K562 (cell line): ENCODE measurements around the gene HSPA1L. TPM values are rescaled to one million over a fixed set of nuclear protein-coding genes. Genes with fewer than 3 reads are reported as not detected.

Experiments used
- KDM2B ChIP-seq: fragments of 250-450 bp; sonication (Bioruptor Pico); IDR thresholded peaks from 2 replicates; pipeline ENCODE4 v1.8.0; 2021; ENCODE audit warnings: mild to moderate bottlenecking, moderate library complexity
- NEUROD1 ChIP-seq: fragments of 150-350 bp; IDR thresholded peaks from 2 replicates; pipeline ENCODE4 v1.6.1; 2014; ENCODE audit warnings: borderline replicate concordance, low read length, low read depth; ENCODE audit not compliant: partially characterized antibody
- POLR3G ChIP-seq: IDR thresholded peaks from 2 replicates; pipeline ENCODE4 v1.6.1; 2011; ENCODE audit not compliant: insufficient read length, insufficient replicate concordance; ENCODE audit errors: extremely low read depth
- SRF ChIP-seq, 2 experiments: fragments of 250-450, 450-650 bp in 1 of 2; sonication (Bioruptor Pico) in 1 of 2; sonication (generic) in 1 of 2; formaldehyde crosslinking; IDR thresholded peaks; 2 replicates each; pipeline versions ENCODE4 v1.5.0 to v1.5.1; 2020 to 2022; ENCODE audit warnings: mild to moderate bottlenecking in 1 of 2, missing genetic modification reagents in 1 of 2
- TGIF2 ChIP-seq: sonication (generic); formaldehyde crosslinking; IDR thresholded peaks from 2 replicates; pipeline ENCODE4 v1.8.1; 2022; ENCODE audit warnings: mild to moderate bottlenecking, missing genetic modification reagents, moderate library complexity
- WHSC1 ChIP-seq: IDR thresholded peaks from one replicate; pipeline ENCODE4 v1.6.1; 2012; ENCODE audit warnings: low read length, control low read depth, inconsistent platforms
- ZC3H4 ChIP-seq: sonication (generic); formaldehyde crosslinking; IDR thresholded peaks from 2 replicates; pipeline ENCODE4 v1.9.0; 2021; ENCODE audit warnings: missing genetic modification reagents, borderline replicate concordance
- ZNF76 ChIP-seq: fragments of 250-450 bp; sonication (Bioruptor Pico); IDR thresholded peaks from 2 replicates; pipeline ENCODE4 v1.4.0; 2020; ENCODE audit warnings: mild to moderate bottlenecking, moderate library complexity, borderline replicate concordance
- polyA plus RNA-seq, 8 experiments: library from polyadenylated mRNA; depleted of rRNA in 4 of 8; stranded (reverse) in 5 of 8; unstranded in 3 of 8; fragments of >200 nt; fragmentation: Nextera tagmentation in 2 of 8; fragmentation: Illumina TruSeq in 1 of 8; extraction: Ambion mirVana in 2 of 8; extraction: Trizol in 1 of 8; gene quantifications; 2 replicates each; pipeline versions ENCODE4 v1.2.1 to v1.2.3, GENCODE V29; 2011 to 2014; ENCODE audit warnings: inconsistent platforms in 1 of 8, missing spikeins in 1 of 8
- total RNA-seq, 7 experiments: library from RNA; depleted of rRNA in 6 of 7; stranded (reverse); fragments of >200 nt in 6 of 7; fragmentation: Illumina TruSeq in 2 of 7; extraction: Trizol in 2 of 7; gene quantifications; 2 replicates each; pipeline versions ENCODE4 v1.2.1 to v1.2.3, GENCODE V29; 2011 to 2021; ENCODE audit warnings: low replicate concordance in 1 of 7
- TF ChIP-seq, protein P1 (sequence below), 2 experiments: IDR thresholded peaks in 1 of 2; conservative IDR thresholded peaks in 1 of 2; 2 replicates each; pipeline ENCODE4 v1.6.1; 2016; ENCODE audit warnings: low read depth in 2 of 2, mild to moderate bottlenecking in 1 of 2, missing compliant biosample characterization in 1 of 2, missing genetic modification characterization in 1 of 2, moderate library complexity in 1 of 2
- TF ChIP-seq, protein P2 (sequence below): sonication (generic); formaldehyde crosslinking; IDR thresholded peaks from 2 replicates; pipeline ENCODE4 v1.8.1; 2023; ENCODE audit warnings: mild to moderate bottlenecking, missing genetic modification reagents
- TF ChIP-seq, protein P3 (sequence below): fragments of 450-650 bp; IDR thresholded peaks from 2 replicates; pipeline ENCODE4 v1.6.1; 2016; ENCODE audit warnings: mild to moderate bottlenecking
- TF ChIP-seq, protein P4 (sequence below): fragments of 450-650 bp; IDR thresholded peaks from 2 replicates; pipeline ENCODE4 v1.6.1; 2016; ENCODE audit warnings: borderline replicate concordance
- TF ChIP-seq, protein P5 (sequence below): fragments of 450-650 bp; formaldehyde crosslinking; IDR thresholded peaks from 2 replicates; pipeline ENCODE4 v1.4.0; 2020; ENCODE audit warnings: mild to moderate bottlenecking, mixed read lengths
- TF ChIP-seq, protein P6 (sequence below): fragments of 250-450 bp; sonication (Bioruptor Pico); IDR thresholded peaks from 2 replicates; pipeline ENCODE4 v1.4.0; 2020; ENCODE audit warnings: mild to moderate bottlenecking

The HSPA1L gene
- total and polyA plus RNA-seq, 9 of the 15 experiments (the other 6 are each of a cell fraction or from before 2014, with no cell fraction given), result 0.14 to 2.1 (median 1.3) TPM

DNA sequence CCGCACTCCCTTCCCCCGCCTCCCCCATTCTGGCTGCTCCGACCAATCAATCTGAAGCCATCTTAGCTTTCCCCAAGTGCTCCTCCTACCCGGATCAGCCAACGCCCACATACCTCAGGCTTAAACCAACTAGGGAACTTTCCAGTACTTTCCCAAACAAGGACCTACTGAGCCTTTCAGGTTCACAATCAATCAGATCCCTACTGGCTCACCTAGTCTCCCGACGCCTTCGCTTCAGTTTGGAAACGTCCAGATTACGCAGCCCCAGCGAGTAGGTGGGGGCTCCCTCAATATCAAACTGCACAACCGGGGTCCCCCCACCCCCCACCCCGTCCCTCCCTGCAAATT, 432 bp downstream of the HSPA1L start (continued):
- TF ChIP-seq WHSC1, result no peak
- TF ChIP-seq, protein P1, sequence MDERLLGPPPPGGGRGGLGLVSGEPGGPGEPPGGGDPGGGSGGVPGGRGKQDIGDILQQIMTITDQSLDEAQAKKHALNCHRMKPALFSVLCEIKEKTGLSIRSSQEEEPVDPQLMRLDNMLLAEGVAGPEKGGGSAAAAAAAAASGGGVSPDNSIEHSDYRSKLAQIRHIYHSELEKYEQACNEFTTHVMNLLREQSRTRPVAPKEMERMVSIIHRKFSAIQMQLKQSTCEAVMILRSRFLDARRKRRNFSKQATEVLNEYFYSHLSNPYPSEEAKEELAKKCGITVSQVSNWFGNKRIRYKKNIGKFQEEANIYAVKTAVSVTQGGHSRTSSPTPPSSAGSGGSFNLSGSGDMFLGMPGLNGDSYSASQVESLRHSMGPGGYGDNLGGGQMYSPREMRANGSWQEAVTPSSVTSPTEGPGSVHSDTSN (CRISPR knock-in tag; IDR thresholded peaks at IDR 0.05; ENCODE audit: low read depth), result no peak
- TF ChIP-seq, protein P1 (tag; conservative IDR thresholded peaks at IDR 0.05; ENCODE audit: low read depth), result peak; percentile 65
- TF ChIP-seq, protein P2, sequence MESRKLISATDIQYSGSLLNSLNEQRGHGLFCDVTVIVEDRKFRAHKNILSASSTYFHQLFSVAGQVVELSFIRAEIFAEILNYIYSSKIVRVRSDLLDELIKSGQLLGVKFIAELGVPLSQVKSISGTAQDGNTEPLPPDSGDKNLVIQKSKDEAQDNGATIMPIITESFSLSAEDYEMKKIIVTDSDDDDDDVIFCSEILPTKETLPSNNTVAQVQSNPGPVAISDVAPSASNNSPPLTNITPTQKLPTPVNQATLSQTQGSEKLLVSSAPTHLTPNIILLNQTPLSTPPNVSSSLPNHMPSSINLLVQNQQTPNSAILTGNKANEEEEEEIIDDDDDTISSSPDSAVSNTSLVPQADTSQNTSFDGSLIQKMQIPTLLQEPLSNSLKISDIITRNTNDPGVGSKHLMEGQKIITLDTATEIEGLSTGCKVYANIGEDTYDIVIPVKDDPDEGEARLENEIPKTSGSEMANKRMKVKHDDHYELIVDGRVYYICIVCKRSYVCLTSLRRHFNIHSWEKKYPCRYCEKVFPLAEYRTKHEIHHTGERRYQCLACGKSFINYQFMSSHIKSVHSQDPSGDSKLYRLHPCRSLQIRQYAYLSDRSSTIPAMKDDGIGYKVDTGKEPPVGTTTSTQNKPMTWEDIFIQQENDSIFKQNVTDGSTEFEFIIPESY, result no peak
- TF ChIP-seq, protein P3, sequence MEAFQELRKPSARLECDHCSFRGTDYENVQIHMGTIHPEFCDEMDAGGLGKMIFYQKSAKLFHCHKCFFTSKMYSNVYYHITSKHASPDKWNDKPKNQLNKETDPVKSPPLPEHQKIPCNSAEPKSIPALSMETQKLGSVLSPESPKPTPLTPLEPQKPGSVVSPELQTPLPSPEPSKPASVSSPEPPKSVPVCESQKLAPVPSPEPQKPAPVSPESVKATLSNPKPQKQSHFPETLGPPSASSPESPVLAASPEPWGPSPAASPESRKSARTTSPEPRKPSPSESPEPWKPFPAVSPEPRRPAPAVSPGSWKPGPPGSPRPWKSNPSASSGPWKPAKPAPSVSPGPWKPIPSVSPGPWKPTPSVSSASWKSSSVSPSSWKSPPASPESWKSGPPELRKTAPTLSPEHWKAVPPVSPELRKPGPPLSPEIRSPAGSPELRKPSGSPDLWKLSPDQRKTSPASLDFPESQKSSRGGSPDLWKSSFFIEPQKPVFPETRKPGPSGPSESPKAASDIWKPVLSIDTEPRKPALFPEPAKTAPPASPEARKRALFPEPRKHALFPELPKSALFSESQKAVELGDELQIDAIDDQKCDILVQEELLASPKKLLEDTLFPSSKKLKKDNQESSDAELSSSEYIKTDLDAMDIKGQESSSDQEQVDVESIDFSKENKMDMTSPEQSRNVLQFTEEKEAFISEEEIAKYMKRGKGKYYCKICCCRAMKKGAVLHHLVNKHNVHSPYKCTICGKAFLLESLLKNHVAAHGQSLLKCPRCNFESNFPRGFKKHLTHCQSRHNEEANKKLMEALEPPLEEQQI, result no peak
- TF ChIP-seq, protein P4, sequence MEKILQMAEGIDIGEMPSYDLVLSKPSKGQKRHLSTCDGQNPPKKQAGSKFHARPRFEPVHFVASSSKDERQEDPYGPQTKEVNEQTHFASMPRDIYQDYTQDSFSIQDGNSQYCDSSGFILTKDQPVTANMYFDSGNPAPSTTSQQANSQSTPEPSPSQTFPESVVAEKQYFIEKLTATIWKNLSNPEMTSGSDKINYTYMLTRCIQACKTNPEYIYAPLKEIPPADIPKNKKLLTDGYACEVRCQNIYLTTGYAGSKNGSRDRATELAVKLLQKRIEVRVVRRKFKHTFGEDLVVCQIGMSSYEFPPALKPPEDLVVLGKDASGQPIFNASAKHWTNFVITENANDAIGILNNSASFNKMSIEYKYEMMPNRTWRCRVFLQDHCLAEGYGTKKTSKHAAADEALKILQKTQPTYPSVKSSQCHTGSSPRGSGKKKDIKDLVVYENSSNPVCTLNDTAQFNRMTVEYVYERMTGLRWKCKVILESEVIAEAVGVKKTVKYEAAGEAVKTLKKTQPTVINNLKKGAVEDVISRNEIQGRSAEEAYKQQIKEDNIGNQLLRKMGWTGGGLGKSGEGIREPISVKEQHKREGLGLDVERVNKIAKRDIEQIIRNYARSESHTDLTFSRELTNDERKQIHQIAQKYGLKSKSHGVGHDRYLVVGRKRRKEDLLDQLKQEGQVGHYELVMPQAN, result peak; percentile 78; the same call in 1 of the 2 replicates
- TF ChIP-seq, protein P5, sequence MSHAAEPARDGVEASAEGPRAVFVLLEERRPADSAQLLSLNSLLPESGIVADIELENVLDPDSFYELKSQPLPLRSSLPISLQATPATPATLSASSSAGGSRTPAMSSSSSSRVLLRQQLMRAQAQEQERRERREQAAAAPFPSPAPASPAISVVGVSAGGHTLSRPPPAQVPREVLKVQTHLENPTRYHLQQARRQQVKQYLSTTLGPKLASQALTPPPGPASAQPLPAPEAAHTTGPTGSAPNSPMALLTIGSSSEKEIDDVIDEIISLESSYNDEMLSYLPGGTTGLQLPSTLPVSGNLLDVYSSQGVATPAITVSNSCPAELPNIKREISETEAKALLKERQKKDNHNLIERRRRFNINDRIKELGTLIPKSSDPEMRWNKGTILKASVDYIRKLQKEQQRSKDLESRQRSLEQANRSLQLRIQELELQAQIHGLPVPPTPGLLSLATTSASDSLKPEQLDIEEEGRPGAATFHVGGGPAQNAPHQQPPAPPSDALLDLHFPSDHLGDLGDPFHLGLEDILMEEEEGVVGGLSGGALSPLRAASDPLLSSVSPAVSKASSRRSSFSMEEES, result peak; percentile 1; the same call in 1 of the 2 replicates
- no peak for TF ChIP-seq TGIF2 (CRISPR knock-in tag)
- TF ChIP-seq KDM2B (CRISPR knock-in tag), result no peak
- peak; percentile 49 for TF ChIP-seq NEUROD1
- TF ChIP-seq SRF (CRISPR knock-in tag; IDR thresholded peaks at IDR 0.05), result peak; percentile 73 to 92; a peak in 3 of 4 replicates
- no peak for TF ChIP-seq POLR3G
- 0 out of 2 replicates have a peak, but pooled peaks have one; percentile 70 for TF ChIP-seq ZNF76 (CRISPR knock-in tag)
- no peak for TF ChIP-seq ZC3H4 (CRISPR knock-in tag)
- TF ChIP-seq, protein P6, sequence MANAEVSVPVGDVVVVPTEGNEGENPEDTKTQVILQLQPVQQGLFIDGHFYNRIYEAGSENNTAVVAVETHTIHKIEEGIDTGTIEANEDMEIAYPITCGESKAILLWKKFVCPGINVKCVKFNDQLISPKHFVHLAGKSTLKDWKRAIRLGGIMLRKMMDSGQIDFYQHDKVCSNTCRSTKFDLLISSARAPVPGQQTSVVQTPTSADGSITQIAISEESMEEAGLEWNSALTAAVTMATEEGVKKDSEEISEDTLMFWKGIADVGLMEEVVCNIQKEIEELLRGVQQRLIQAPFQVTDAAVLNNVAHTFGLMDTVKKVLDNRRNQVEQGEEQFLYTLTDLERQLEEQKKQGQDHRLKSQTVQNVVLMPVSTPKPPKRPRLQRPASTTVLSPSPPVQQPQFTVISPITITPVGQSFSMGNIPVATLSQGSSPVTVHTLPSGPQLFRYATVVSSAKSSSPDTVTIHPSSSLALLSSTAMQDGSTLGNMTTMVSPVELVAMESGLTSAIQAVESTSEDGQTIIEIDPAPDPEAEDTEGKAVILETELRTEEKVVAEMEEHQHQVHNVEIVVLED (CRISPR knock-in tag), result peak; percentile 54
